ENCODE results near the gene MYO1B.

The MYO1B gene

GRCh38 chr2:191318729-191319078 is 73.5 kb downstream of the MYO1B start:
- Histone ChIP-seq H3K9me3 (ENCODE audit: control insufficient read depth, insufficient read depth, low read length) (no peaks in the 10 kb centered on the region), H3K27me3 (ENCODE audit: control insufficient read depth, insufficient read depth, low read length) (no peaks in the 10 kb centered on the region), H3K4me1 (ENCODE audit: control insufficient read depth, insufficient read depth, low read length) (no peaks in the 10 kb centered on the region), H3K4me3 (ENCODE audit: low read length) (no peak overlapping the region), H3K36me3 (ENCODE audit: control insufficient read depth, insufficient read depth, low read length) (no peaks in the 10 kb centered on the region), H3K27ac (ENCODE audit: low read length) (no peak overlapping the region)
- no peak for DNase-seq (ENCODE audit: low read depth, low spot score)

GRCh38 chr2:191319186-191319585 is 74.0 kb downstream of the MYO1B start:
- Histone ChIP-seq H3K4me3 (ENCODE audit: low read length) (no peak overlapping the region), H3K9me3 (ENCODE audit: control insufficient read depth, insufficient read depth, low read length) (no peaks in the 10 kb centered on the region), H3K36me3 (ENCODE audit: control insufficient read depth, insufficient read depth, low read length) (no peaks in the 10 kb centered on the region), H3K4me1 (ENCODE audit: control insufficient read depth, insufficient read depth, low read length) (no peaks in the 10 kb centered on the region), H3K27me3 (ENCODE audit: control insufficient read depth, insufficient read depth, low read length) (no peaks in the 10 kb centered on the region), H3K27ac (ENCODE audit: low read length) (no peak overlapping the region)
- WGBS (ENCODE audit: insufficient coverage, insufficient read length), result no CpG with 5 or more reads among the region's 2 CpGs
- no peak for DNase-seq (ENCODE audit: low read depth, low spot score)

GRCh38 chr2:191320881-191321280 is 75.7 kb downstream of the MYO1B start:
- no CpG with 5 or more reads among the region's 1 CpG for WGBS (ENCODE audit: insufficient coverage, insufficient read length)
- no peak overlapping the region for H3K27ac ChIP-seq (ENCODE audit: low read length)
- H3K9me3 ChIP-seq (ENCODE audit: control insufficient read depth, insufficient read depth, low read length), result no peaks in the 10 kb centered on the region
- H3K36me3 ChIP-seq (ENCODE audit: control insufficient read depth, insufficient read depth, low read length), result no peaks in the 10 kb centered on the region
- no peaks in the 10 kb centered on the region for H3K4me1 ChIP-seq (ENCODE audit: control insufficient read depth, insufficient read depth, low read length)
- H3K4me3 ChIP-seq (ENCODE audit: low read length), result no peak overlapping the region
- no peak for DNase-seq (ENCODE audit: low read depth, low spot score)
- H3K27me3 ChIP-seq (ENCODE audit: control insufficient read depth, insufficient read depth, low read length), result no peaks in the 10 kb centered on the region

DNA sequence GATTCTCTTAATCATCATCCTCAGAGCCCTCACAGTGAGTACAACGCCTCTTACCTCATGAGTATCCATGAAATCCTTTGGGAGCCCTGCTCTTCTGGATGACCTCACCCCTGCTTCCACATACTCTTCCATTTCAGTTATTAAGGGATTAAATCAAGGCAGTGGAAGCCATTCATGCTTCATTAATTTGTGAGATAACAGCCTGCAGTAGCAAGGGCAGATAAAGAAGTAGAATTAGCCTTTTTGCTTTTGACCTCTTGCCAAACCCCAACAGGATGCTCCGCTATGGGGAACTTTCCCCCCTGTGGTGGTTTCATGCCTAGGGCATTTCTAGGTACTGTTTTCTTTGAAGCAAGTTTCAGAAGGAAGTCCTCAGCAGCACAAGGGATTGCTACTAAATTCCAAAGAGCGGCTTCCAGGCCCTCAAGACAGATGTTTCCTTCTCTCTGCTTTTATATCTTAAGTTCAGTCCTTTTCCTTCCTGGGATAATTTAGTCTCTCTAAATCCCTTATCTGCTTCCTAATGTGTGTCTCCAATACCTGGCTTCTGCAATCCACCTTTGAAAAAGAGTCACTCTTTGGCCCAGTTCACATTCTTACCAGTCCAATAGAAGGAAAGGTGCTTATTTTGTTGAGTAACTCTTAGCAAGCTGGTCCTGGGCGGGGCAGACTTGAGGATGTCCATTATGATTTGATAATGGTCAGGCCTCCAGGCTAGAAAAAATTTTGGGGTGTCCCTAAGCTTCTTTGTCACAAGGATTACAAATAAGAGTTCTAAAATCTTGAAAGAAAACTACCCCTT is 76.9 kb downstream of the MYO1B start:
- WGBS (ENCODE audit: insufficient coverage, insufficient read length), result no CpG with 5 or more reads among the region's 4 CpGs
- H3K9me3 ChIP-seq (ENCODE audit: control insufficient read depth, insufficient read depth, low read length), result no peaks in the 10 kb centered on the region
- peak; percentile 54 for DNase-seq (ENCODE audit: low read depth, low spot score)
- H3K27ac ChIP-seq (ENCODE audit: low read length), result no peak overlapping the region
- no peaks in the 10 kb centered on the region for H3K27me3 ChIP-seq (ENCODE audit: control insufficient read depth, insufficient read depth, low read length)
- H3K36me3 ChIP-seq (ENCODE audit: control insufficient read depth, insufficient read depth, low read length), result no peaks in the 10 kb centered on the region
- H3K4me3 ChIP-seq (ENCODE audit: low read length), result no peak overlapping the region
- no peaks in the 10 kb centered on the region for H3K4me1 ChIP-seq (ENCODE audit: control insufficient read depth, insufficient read depth, low read length)

- DNase-seq (ENCODE audit: low read depth, low spot score), result no peak
- no CpG with 5 or more reads among the region's 2 CpGs for WGBS (ENCODE audit: insufficient coverage, insufficient read length)
- no peaks in the 10 kb centered on the region for H3K27me3 ChIP-seq (ENCODE audit: control insufficient read depth, insufficient read depth, low read length)
- H3K9me3 ChIP-seq (ENCODE audit: control insufficient read depth, insufficient read depth, low read length), result no peaks in the 10 kb centered on the region
- no peaks in the 10 kb centered on the region for H3K4me1 ChIP-seq (ENCODE audit: control insufficient read depth, insufficient read depth, low read length)
- no peaks in the 10 kb centered on the region for H3K36me3 ChIP-seq (ENCODE audit: control insufficient read depth, insufficient read depth, low read length)
- H3K27ac ChIP-seq (ENCODE audit: low read length), result no peak overlapping the region
- no peak overlapping the region for H3K4me3 ChIP-seq (ENCODE audit: low read length)
Measured at GRCh38 chr2:191322828-191323506, 77.8 kb downstream of the MYO1B start.

GRCh38 chr2:191325651-191326365 is 80.6 kb downstream of the MYO1B start:
- H3K4me1 ChIP-seq (ENCODE audit: control insufficient read depth, insufficient read depth, low read length), result 0 out of 2 replicates have a peak, but pooled peaks cover 2% of the 10 kb centered on the region
- H3K36me3 ChIP-seq (ENCODE audit: control insufficient read depth, insufficient read depth, low read length), result no peaks in the 10 kb centered on the region
- no peak overlapping the region for H3K4me3 ChIP-seq (ENCODE audit: low read length)
- H3K27ac ChIP-seq (ENCODE audit: low read length), result no peak overlapping the region
- WGBS (ENCODE audit: insufficient coverage, insufficient read length), result no CpG with 5 or more reads among the region's 9 CpGs
- no peak for DNase-seq (ENCODE audit: low read depth, low spot score)
- H3K9me3 ChIP-seq (ENCODE audit: control insufficient read depth, insufficient read depth, low read length), result no peaks in the 10 kb centered on the region
- H3K27me3 ChIP-seq (ENCODE audit: control insufficient read depth, insufficient read depth, low read length), result no peaks in the 10 kb centered on the region

DNA sequence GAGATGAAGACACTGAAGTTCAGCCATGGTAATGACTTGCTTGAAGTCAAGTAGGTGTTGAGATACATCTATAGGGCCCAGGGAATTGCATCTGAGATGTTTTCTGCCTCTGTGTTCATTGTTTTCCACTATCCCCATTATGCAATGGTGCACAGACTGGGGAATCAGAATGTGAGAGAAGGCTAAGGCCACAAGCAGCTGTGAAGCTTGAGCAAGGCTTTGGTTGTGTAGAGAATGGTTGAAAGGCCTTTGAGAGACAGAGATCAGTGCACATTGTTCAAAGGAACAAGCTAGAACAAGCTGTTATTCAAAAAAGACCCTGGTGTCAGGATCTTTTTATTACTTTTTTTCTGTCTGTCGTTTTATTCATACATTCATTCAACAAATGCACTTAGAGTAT is 82.3 kb downstream of the MYO1B start:
- no peaks in the 10 kb centered on the region for H3K9me3 ChIP-seq (ENCODE audit: control insufficient read depth, insufficient read depth, low read length)
- H3K4me3 ChIP-seq (ENCODE audit: low read length), result no peak overlapping the region
- H3K36me3 ChIP-seq (ENCODE audit: control insufficient read depth, insufficient read depth, low read length), result no peaks in the 10 kb centered on the region
- WGBS (ENCODE audit: insufficient coverage, insufficient read length), result no CpG with 5 or more reads among the region's 1 CpG
- no peak overlapping the region for H3K27ac ChIP-seq (ENCODE audit: low read length)
- H3K27me3 ChIP-seq (ENCODE audit: control insufficient read depth, insufficient read depth, low read length), result no peaks in the 10 kb centered on the region
- DNase-seq (ENCODE audit: low read depth, low spot score), result no peak
- H3K4me1 ChIP-seq (ENCODE audit: control insufficient read depth, insufficient read depth, low read length), result 0 out of 2 replicates have a peak, but pooled peaks cover 2% of the 10 kb centered on the region

DNA sequence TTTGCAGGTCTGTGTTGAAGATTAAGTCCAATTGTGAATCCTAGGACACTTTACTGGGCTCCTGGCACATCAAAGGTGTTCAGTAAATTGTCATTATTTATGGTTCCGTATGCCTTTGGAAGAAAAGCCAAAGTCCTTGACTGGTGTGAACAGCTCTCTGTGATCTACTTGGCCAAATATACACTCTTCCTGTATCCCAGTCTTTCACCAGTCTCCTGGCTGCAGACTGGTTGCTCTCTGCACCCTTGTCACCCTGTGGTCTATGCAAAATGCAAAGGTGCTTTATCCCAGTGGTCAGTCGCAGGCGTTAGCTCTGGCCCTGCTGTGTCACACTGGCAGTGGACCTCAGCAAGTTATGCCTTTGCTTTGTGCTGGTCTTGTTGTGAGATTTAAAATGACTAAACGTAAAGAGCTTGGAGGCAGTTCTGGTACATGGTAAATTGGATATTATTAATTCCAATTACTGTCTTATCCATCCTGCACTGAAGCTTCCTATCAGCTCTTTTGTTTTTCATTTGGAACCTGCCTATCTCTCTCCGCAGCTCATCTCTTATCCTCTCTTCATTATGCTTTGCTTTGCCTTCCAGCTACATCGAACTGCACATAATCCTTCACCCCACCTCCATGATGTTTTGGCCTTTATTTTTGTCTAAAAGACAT is 83.1 kb downstream of the MYO1B start:
- Histone ChIP-seq H3K36me3 (ENCODE audit: control insufficient read depth, insufficient read depth, low read length) (no peaks in the 10 kb centered on the region), H3K27ac (ENCODE audit: low read length) (no peak overlapping the region), H3K9me3 (ENCODE audit: control insufficient read depth, insufficient read depth, low read length) (no peaks in the 10 kb centered on the region), H3K4me1 (ENCODE audit: control insufficient read depth, insufficient read depth, low read length) (0 out of 2 replicates have a peak, but pooled peaks cover 2% of the 10 kb centered on the region), H3K27me3 (ENCODE audit: control insufficient read depth, insufficient read depth, low read length) (no peaks in the 10 kb centered on the region), H3K4me3 (ENCODE audit: low read length) (no peak overlapping the region)
- WGBS (ENCODE audit: insufficient coverage, insufficient read length), result no CpG with 5 or more reads among the region's 6 CpGs
- DNase-seq (ENCODE audit: low read depth, low spot score), result no peak

DNA sequence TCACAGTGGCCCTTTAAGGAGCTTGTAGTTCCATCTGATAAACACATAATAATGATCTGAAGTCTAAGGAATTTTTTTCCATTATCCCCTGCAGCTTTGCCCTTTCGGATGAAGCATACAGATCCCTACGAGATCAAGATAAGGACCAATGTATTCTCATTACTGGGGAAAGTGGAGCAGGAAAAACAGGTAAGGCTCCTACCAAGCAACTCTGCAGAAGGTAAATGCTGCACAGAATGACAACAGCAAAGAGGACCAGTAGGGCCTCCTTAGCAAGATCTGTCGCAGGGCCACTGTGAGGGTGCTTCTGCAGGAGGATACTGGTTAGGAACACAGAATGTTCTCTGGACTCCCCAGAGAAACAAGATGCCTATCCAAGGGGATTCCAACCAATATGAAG is 84.6 kb downstream of the MYO1B start:
- Histone ChIP-seq H3K4me3 (ENCODE audit: low read length) (no peak overlapping the region), H3K27me3 (ENCODE audit: control insufficient read depth, insufficient read depth, low read length) (no peaks in the 10 kb centered on the region), H3K4me1 (ENCODE audit: control insufficient read depth, insufficient read depth, low read length) (0 out of 2 replicates have a peak, but pooled peaks cover 2% of the 10 kb centered on the region), H3K27ac (ENCODE audit: low read length) (no peak overlapping the region), H3K36me3 (ENCODE audit: control insufficient read depth, insufficient read depth, low read length) (no peaks in the 10 kb centered on the region; the same call in 1 of the 2 replicates), H3K9me3 (ENCODE audit: control insufficient read depth, insufficient read depth, low read length) (no peaks in the 10 kb centered on the region)
- DNase-seq (ENCODE audit: low read depth, low spot score), result no peak
- no CpG with 5 or more reads among the region's 3 CpGs for WGBS (ENCODE audit: insufficient coverage, insufficient read length)

DNA sequence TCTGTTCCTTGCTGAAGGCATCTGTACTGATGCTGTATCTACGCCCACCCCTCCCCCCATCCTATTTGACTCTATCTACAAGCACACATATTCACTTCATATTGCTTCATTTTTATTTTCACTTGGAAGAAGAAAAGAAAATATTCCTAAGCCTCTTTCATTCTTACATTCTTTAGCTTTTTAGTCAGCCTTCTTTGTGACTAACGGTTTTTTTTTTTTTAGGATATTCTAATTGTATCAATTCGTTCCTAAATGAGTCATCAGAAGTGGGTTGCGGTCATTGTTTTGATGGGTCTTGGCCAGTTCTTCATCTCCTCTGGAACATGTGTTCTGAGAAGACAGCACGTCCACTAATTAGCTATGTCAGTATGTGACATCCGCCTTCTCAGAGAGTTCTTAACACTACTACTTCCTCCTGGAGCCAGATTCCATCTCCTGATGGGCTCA is 88.7 kb downstream of the MYO1B start:
- no CpG with 5 or more reads among the region's 6 CpGs for WGBS (ENCODE audit: insufficient coverage, insufficient read length)
- Histone ChIP-seq H3K4me1 (ENCODE audit: control insufficient read depth, insufficient read depth, low read length) (no peaks in the 10 kb centered on the region), H3K27me3 (ENCODE audit: control insufficient read depth, insufficient read depth, low read length) (no peaks in the 10 kb centered on the region), H3K36me3 (ENCODE audit: control insufficient read depth, insufficient read depth, low read length) (no peaks in the 10 kb centered on the region; the same call in 1 of the 2 replicates), H3K27ac (ENCODE audit: low read length) (no peak overlapping the region), H3K4me3 (ENCODE audit: low read length) (no peak overlapping the region), H3K9me3 (ENCODE audit: control insufficient read depth, insufficient read depth, low read length) (no peaks in the 10 kb centered on the region)
- no peak for DNase-seq (ENCODE audit: low read depth, low spot score)

Measured in iPS DF 6.9 (cell line).